Measurements from ENCODE around the gene NYNRIN. TPM values are rescaled to one million over a fixed set of nuclear protein-coding genes. Genes with fewer than 3 reads are reported as not detected.
A peak's percentile ranks its signal among the peaks of the same experiment; 100 is the strongest.

Gene NYNRIN
- total and polyA plus RNA-seq, 2 donors (not counting 3 experiments of a cell fraction or from before 2014, with no cell fraction given), result 37.2 to 42.8 TPM

DNA sequence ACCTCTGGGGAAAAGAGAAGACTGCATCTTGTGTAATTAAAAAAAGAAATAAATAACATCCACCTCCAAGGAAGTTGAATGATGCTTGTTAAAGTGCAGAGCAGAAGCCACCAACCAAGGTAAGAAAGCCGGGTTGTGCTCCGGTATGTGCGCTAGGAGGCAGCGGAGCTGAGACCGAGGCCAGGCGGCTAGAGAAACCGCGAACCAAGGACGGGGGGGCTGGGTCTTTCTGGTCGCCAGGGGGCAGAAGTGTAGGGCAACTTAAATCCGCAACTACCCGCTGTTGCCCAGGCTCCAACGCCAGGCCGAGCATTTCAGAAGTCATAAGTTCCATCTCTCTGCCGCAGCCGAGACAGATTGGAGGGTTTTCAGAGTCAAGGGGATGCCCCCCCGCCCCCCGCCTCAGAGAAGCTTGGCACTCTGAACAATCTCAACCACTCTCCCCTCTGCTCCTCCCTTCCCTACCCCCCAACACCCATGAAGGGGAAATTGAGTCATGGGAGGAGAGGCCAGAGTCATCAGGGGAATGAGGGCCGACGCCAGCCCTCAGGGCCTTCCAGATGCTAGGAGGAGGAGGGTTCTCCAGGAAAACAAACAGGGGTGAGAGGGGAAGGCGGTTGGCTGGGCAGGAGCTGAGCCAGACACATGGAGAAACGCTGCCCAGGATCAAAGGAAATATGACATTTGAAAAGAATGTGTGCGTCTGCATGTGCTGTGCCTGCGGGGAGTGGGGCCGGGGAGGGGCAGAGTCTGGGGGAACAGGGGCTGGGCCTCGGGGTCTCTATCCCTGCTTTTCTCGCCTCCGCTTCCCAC is 33.0 kb upstream of the NYNRIN start:
- Histone ChIP-seq H4K20me1 (replicated peaks; ENCODE audit: control insufficient read depth, extremely low read depth, insufficient read depth, low read length) (no peaks in the 10 kb centered on the region), H3K9ac (replicated peaks; ENCODE audit: extremely low read depth, insufficient read depth, low read length) (peak overlapping the region; percentile 88), H2AFZ (ENCODE audit: low read depth, low read length) (peak overlapping the region; percentile 30), H3K36me3 (ENCODE audit: control insufficient read depth in 2 of 2, extremely low read depth in 1 of 2, insufficient read depth in 2 of 2, low read length in 2 of 2) (peaks cover 0 to 2% of the 10 kb centered on the region in 2 experiments), H3K79me2 (ENCODE audit: control insufficient read depth, insufficient read depth, low read length) (peaks cover 10% of the 10 kb centered on the region), H3K4me3 (replicated peaks in 1 of 3; ENCODE audit: insufficient read depth in 1 of 3, low read depth in 1 of 3, low read length in 3 of 3) (peak overlapping the region in 2 of 3 experiments; percentile 24 to 48), H3K4me2 (ENCODE audit: insufficient read depth, low read length) (peak overlapping the region; percentile 84), H3K9me3 (replicated peaks; ENCODE audit: control insufficient read depth, insufficient read depth, low read length) (no peaks in the 10 kb centered on the region), H3K4me1 (ENCODE audit: control insufficient read depth, extremely low read depth, insufficient read depth, low read length) (peaks cover 27% of the 10 kb centered on the region), H3K27ac (ENCODE audit: insufficient read depth, low read depth, low read length) (peak overlapping the region; percentile 90), H3K27me3 (ENCODE audit: control insufficient read depth in 2 of 2, insufficient read depth in 2 of 2, low read length in 2 of 2) (peaks cover 0 to 3% of the 10 kb centered on the region in 2 experiments), H3K9me1 (replicated peaks; ENCODE audit: control insufficient read depth, extremely low read depth, insufficient read depth, low read length) (no peaks in the 10 kb centered on the region)
- intact Hi-C loops (cut with micrococcal nuclease), result loop anchor here (1.0 to 5.0 kb wide), 8 partner anchors 26 to 219 kb away; partner anchors contain the start of genes PSME2, RNF31 and TINF2
- FAIRE-seq (peak; percentile 96), DNase-seq (ENCODE audit: low read depth, low spot score) (peak; percentile 97)
- CTCF ChIA-PET, result interaction anchor here (0.9 to 2.3 kb wide), 37 partner anchors 8 to 123 kb away, joined by 3 to 254 read pairs (median 6); partner anchors contain the start of genes ADCY4, CBLN3, CIDEB and KHNYN
- POLR2A ChIA-PET, result interaction anchor here (1.0 to 2.2 kb wide), 6 partner anchors 32 to 71 kb away, joined by 3 to 36 read pairs (median 6); partner anchors contain the start of genes CBLN3 and KHNYN
- TF ChIP-seq GATA2 (IDR thresholded peaks at IDR 0.05; ENCODE audit: insufficient read depth, insufficient read length, low read depth, low read length) (no peak), POLR2AphosphoS5 (IDR thresholded peaks at IDR 0.05; ENCODE audit: insufficient read depth, low read depth, low read length) (peak; percentile 43), MYC (IDR thresholded peaks at IDR 0.05; ENCODE audit: low read depth, low read length) (peak; percentile 20), FOS (IDR thresholded peaks at IDR 0.05; ENCODE audit: borderline replicate concordance, insufficient read depth, low read length) (peak; percentile 72), EZH2 (IDR thresholded peaks at IDR 0.05; ENCODE audit: borderline replicate concordance, low read depth, low read length, severe bottlenecking) (no peak), CTCF (IDR thresholded peaks at IDR 0.05; ENCODE audit: extremely low read depth in 1 of 2, insufficient read depth in 1 of 2, low read depth in 1 of 2, low read length in 2 of 2) (peak; percentile 91 to 94), MAX (IDR thresholded peaks at IDR 0.05; ENCODE audit: insufficient read depth, insufficient read length) (peak; percentile 30), JUN (IDR thresholded peaks at IDR 0.05; ENCODE audit: borderline replicate concordance, insufficient read depth, insufficient read length, low read depth) (no peak)
- no TSS peak for BruUV-seq (replicated peaks)
- dilution Hi-C loops (cut with MboI; ENCODE audit: extremely low pct_ligation_motif_present, low sequenced_read_pairs), result no loop called here

Data from endothelial cell of umbilical vein (primary cell).